ELF-1 (cell line): ENCODE data around the gene POU3F2.
A peak's percentile ranks its signal among the peaks of the same experiment; 100 is the strongest.

Experiments
- DNase-seq: peaks from one replicate; pipeline ENCODE4 v3.0.0-alpha.2; 2016; ENCODE audit warnings: low read depth, low spot score

The POU3F2 gene

GRCh38 chr6:98843271-98844243 lies 9.2 kb downstream of the POU3F2 start:
- DNase-seq = peak; percentile 58

GRCh38 chr6:98844244-98845210 lies 10.2 kb downstream of the POU3F2 start:
- no peak for DNase-seq

- DNase-seq = peak; percentile 93
Observed at GRCh38 chr6:98845211-98846020, 11.0 kb downstream of the POU3F2 start.

- no peak for DNase-seq
Observed at GRCh38 chr6:98846021-98846380, 11.6 kb downstream of the POU3F2 start.

- no peak for DNase-seq
Observed at GRCh38 chr6:98847416-98847778, 13.0 kb downstream of the POU3F2 start.

GRCh38 chr6:98847779-98848538 lies 13.6 kb downstream of the POU3F2 start:
- peak; percentile 64 for DNase-seq

GRCh38 chr6:98848539-98849242 lies 14.3 kb downstream of the POU3F2 start:
- no peak for DNase-seq

GRCh38 chr6:98864497-98864896 lies 30.1 kb downstream of the POU3F2 start:
- DNase-seq = no peak

GRCh38 chr6:98871057-98871456 lies 36.7 kb downstream of the POU3F2 start:
- DNase-seq = no peak

GRCh38 chr6:98871821-98872220 lies 37.4 kb downstream of the POU3F2 start:
- DNase-seq = no peak

GRCh38 chr6:98875375-98875774 lies 41.0 kb downstream of the POU3F2 start:
- no peak for DNase-seq

GRCh38 chr6:98877250-98877649 lies 42.9 kb downstream of the POU3F2 start:
- DNase-seq = no peak

- DNase-seq = no peak
Observed at GRCh38 chr6:98880486-98880885, 46.1 kb downstream of the POU3F2 start.

- no peak for DNase-seq
Observed at GRCh38 chr6:98885330-98885729, 51.0 kb downstream of the POU3F2 start.

- no peak for DNase-seq
Observed at GRCh38 chr6:98887650-98888049, 53.3 kb downstream of the POU3F2 start.
